ENCODE measurements around the gene ZACN.

Gene ZACN

GRCh38 chr17:76046064-76046463, 32.9 kb upstream of the ZACN start:
- H3K79me2 ChIP-seq (ENCODE audit: insufficient read depth, low read length) = no peaks in the 10 kb centered on the region
- no peak overlapping the region for H2AFZ ChIP-seq (ENCODE audit: low read depth, low read length, severe bottlenecking)
- H3K4me3 ChIP-seq (ENCODE audit: insufficient read depth, low read length, poor library complexity, severe bottlenecking) = no peak overlapping the region
- H3K4me2 ChIP-seq (ENCODE audit: low read depth, low read length, poor library complexity, severe bottlenecking) = no peak overlapping the region
- no peaks in the 10 kb centered on the region for H3K27me3 ChIP-seq (ENCODE audit: low read length)
- no peaks in the 10 kb centered on the region for H4K20me1 ChIP-seq (ENCODE audit: low read depth, low read length)
- H3K9me3 ChIP-seq (ENCODE audit: insufficient read depth, low read length) = no peaks in the 10 kb centered on the region
- H3K36me3 ChIP-seq (ENCODE audit: low read length) = peaks cover 20% of the 10 kb centered on the region; the same call in 1 of the 2 replicates
- H3K9ac ChIP-seq (ENCODE audit: low read length) = no peak overlapping the region
- no peak overlapping the region for H3K27ac ChIP-seq (ENCODE audit: low read depth, low read length)
- no peaks in the 10 kb centered on the region for H3K9me2 ChIP-seq (replicated peaks; ENCODE audit: insufficient read depth, low read length)
- TF ChIP-seq EZH2phosphoT487 (conservative IDR thresholded peaks at IDR 0.05; ENCODE audit: low read length) (no peak), CTCF (IDR thresholded peaks at IDR 0.05; ENCODE audit: insufficient read depth, low read length, poor library complexity, severe bottlenecking) (no peak)
- no peaks in the 10 kb centered on the region for H3F3A ChIP-seq (ENCODE audit: insufficient read depth)

- Histone ChIP-seq H3K27me3 (ENCODE audit: low read length) (no peaks in the 10 kb centered on the region), H3K9me2 (replicated peaks; ENCODE audit: insufficient read depth, low read length) (no peaks in the 10 kb centered on the region), H3K9me3 (ENCODE audit: insufficient read depth, low read length) (no peaks in the 10 kb centered on the region), H3K9ac (ENCODE audit: low read length) (no peak overlapping the region), H4K20me1 (ENCODE audit: low read depth, low read length) (no peaks in the 10 kb centered on the region), H3F3A (ENCODE audit: insufficient read depth) (no peaks in the 10 kb centered on the region), H3K4me2 (ENCODE audit: low read depth, low read length, poor library complexity, severe bottlenecking) (no peak overlapping the region), H3K79me2 (ENCODE audit: insufficient read depth, low read length) (no peaks in the 10 kb centered on the region), H3K4me3 (ENCODE audit: insufficient read depth, low read length, poor library complexity, severe bottlenecking) (no peak overlapping the region), H3K27ac (ENCODE audit: low read depth, low read length) (no peak overlapping the region), H3K36me3 (ENCODE audit: low read length) (peaks cover 24% of the 10 kb centered on the region; the same call in 1 of the 2 replicates), H2AFZ (ENCODE audit: low read depth, low read length, severe bottlenecking) (no peak overlapping the region)
- TF ChIP-seq EZH2phosphoT487 (conservative IDR thresholded peaks at IDR 0.05; ENCODE audit: low read length) = no peak
- TF ChIP-seq CTCF (IDR thresholded peaks at IDR 0.05; ENCODE audit: insufficient read depth, low read length, poor library complexity, severe bottlenecking) = no peak
Measured at GRCh38 chr17:76048025-76048605, 30.9 kb upstream of the ZACN start.

- Histone ChIP-seq H3K4me3 (ENCODE audit: insufficient read depth, low read length, poor library complexity, severe bottlenecking) (no peak overlapping the region), H3K79me2 (ENCODE audit: insufficient read depth, low read length) (no peaks in the 10 kb centered on the region), H3K9ac (ENCODE audit: low read length) (no peak overlapping the region), H3K27ac (ENCODE audit: low read depth, low read length) (no peak overlapping the region), H2AFZ (ENCODE audit: low read depth, low read length, severe bottlenecking) (no peak overlapping the region), H3K36me3 (ENCODE audit: low read length) (peaks cover 24% of the 10 kb centered on the region; the same call in 1 of the 2 replicates), H3K9me2 (replicated peaks; ENCODE audit: insufficient read depth, low read length) (no peaks in the 10 kb centered on the region), H3K27me3 (ENCODE audit: low read length) (no peaks in the 10 kb centered on the region), H4K20me1 (ENCODE audit: low read depth, low read length) (no peaks in the 10 kb centered on the region), H3F3A (ENCODE audit: insufficient read depth) (no peaks in the 10 kb centered on the region), H3K9me3 (ENCODE audit: insufficient read depth, low read length) (no peaks in the 10 kb centered on the region), H3K4me2 (ENCODE audit: low read depth, low read length, poor library complexity, severe bottlenecking) (no peak overlapping the region)
- TF ChIP-seq CTCF (IDR thresholded peaks at IDR 0.05; ENCODE audit: insufficient read depth, low read length, poor library complexity, severe bottlenecking) (no peak), EZH2phosphoT487 (conservative IDR thresholded peaks at IDR 0.05; ENCODE audit: low read length) (no peak)
Measured at GRCh38 chr17:76048711-76049110, 30.3 kb upstream of the ZACN start.
